Effector memory CD4-positive, alpha-beta T cell (primary cell): ENCODE results near the gene TNS3.

Source experiments
- DNase-seq, 3 donors: peaks; one replicate each; pipeline ENCODE4 v3.0.0-alpha.2; 2020
- H3K27ac ChIP-seq: 2 replicates; pipeline ENCODE4 v1.7.0; 2013; ENCODE audit warnings: mild to moderate bottlenecking, low read length, moderate library complexity; ENCODE audit not compliant: insufficient read depth, poor library complexity, severe bottlenecking
- H3K27me3 ChIP-seq: replicated peaks from 2 replicates; pipeline ENCODE4 v1.7.0; 2013; ENCODE audit warnings: mild to moderate bottlenecking, low read length; ENCODE audit not compliant: insufficient read depth, control insufficient read depth, poor library complexity, severe bottlenecking
- H3K36me3 ChIP-seq: 2 replicates; pipeline ENCODE4 v1.7.0; 2013; ENCODE audit warnings: mild to moderate bottlenecking, low read length, moderate library complexity; ENCODE audit not compliant: control insufficient read depth, insufficient read depth
- H3K4me1 ChIP-seq: 2 replicates; pipeline ENCODE4 v1.7.0; 2013; ENCODE audit warnings: low read length, mild to moderate bottlenecking; ENCODE audit not compliant: control insufficient read depth, insufficient read depth, poor library complexity, severe bottlenecking
- H3K4me3 ChIP-seq: 2 replicates; pipeline ENCODE4 v1.7.0; 2013; ENCODE audit warnings: low read length, low read depth, mild to moderate bottlenecking; ENCODE audit not compliant: insufficient read depth, poor library complexity, severe bottlenecking
- H3K9me3 ChIP-seq: 2 replicates; pipeline ENCODE4 v1.7.0; 2013; ENCODE audit warnings: mild to moderate bottlenecking, low read length, moderate library complexity; ENCODE audit not compliant: control insufficient read depth
- total RNA-seq, 3 donors: gene quantifications; one replicate each; lab custom pipeline; 2026; lab: John Stamatoyannopoulos, UW

The TNS3 gene
- total RNA-seq: 0 to 1.4 (median 0.26) reads per million in 3 donors

- Histone ChIP-seq H3K4me1 (no peaks in the 10 kb centered on the region), H3K27ac (no peak within 1 kb of the TSS), H3K4me3 (no peak within 1 kb of the TSS)
These were observed at the start of gene TNS3 for GRCh38 chr7:47581804-47582763. Gene TNS3 (minus strand): TSS chr7:47582111. CDS start chr7:47439636, 142,475 bp downstream.

GRCh38 chr7:47631711-47632110 lies 49.8 kb upstream of the TNS3 start:
- no peaks in the 10 kb centered on the region for H3K9me3 ChIP-seq
- no peaks in the 10 kb centered on the region for H3K36me3 ChIP-seq
- DNase-seq: no peak
- H3K27ac ChIP-seq: no peak overlapping the region
- no peak overlapping the region for H3K4me3 ChIP-seq
- no peaks in the 10 kb centered on the region for H3K27me3 ChIP-seq
- H3K4me1 ChIP-seq: no peaks in the 10 kb centered on the region

More at GRCh38 chr7:47581804-47582763, at the start of gene TNS3:
- Histone ChIP-seq H3K9me3 (no peaks in the 10 kb centered on the region), H3K36me3 (no peaks in the 10 kb centered on the region), H3K27me3 (no peaks in the 10 kb centered on the region)
- no peak for DNase-seq

GRCh38 chr7:47627580-47628283 lies 45.8 kb upstream of the TNS3 start:
- Histone ChIP-seq H3K27me3 (no peaks in the 10 kb centered on the region), H3K9me3 (no peaks in the 10 kb centered on the region), H3K4me1 (no peaks in the 10 kb centered on the region), H3K36me3 (no peaks in the 10 kb centered on the region), H3K4me3 (no peak overlapping the region), H3K27ac (no peak overlapping the region)
- no peak for DNase-seq

GRCh38 chr7:47625861-47626715 lies 44.2 kb upstream of the TNS3 start:
- Histone ChIP-seq H3K27me3 (no peaks in the 10 kb centered on the region), H3K9me3 (no peaks in the 10 kb centered on the region), H3K36me3 (no peaks in the 10 kb centered on the region), H3K27ac (no peak overlapping the region), H3K4me3 (no peak overlapping the region), H3K4me1 (no peaks in the 10 kb centered on the region)
- no peak for DNase-seq

- DNase-seq: no peak
- Histone ChIP-seq H3K27ac (no peak overlapping the region), H3K4me1 (no peaks in the 10 kb centered on the region), H3K27me3 (no peaks in the 10 kb centered on the region), H3K36me3 (no peaks in the 10 kb centered on the region), H3K4me3 (no peak overlapping the region), H3K9me3 (no peaks in the 10 kb centered on the region)
These were observed 42.8 kb upstream of the TNS3 start for GRCh38 chr7:47624689-47625088.

GRCh38 chr7:47622946-47623640 lies 41.2 kb upstream of the TNS3 start:
- DNase-seq: no peak
- H3K36me3 ChIP-seq: no peaks in the 10 kb centered on the region
- no peaks in the 10 kb centered on the region for H3K9me3 ChIP-seq
- H3K27me3 ChIP-seq: no peaks in the 10 kb centered on the region
- no peak overlapping the region for H3K4me3 ChIP-seq
- no peak overlapping the region for H3K27ac ChIP-seq
- H3K4me1 ChIP-seq: no peaks in the 10 kb centered on the region

GRCh38 chr7:47622586-47622945 lies 40.7 kb upstream of the TNS3 start:
- no peak for DNase-seq
- no peaks in the 10 kb centered on the region for H3K27me3 ChIP-seq
- no peaks in the 10 kb centered on the region for H3K9me3 ChIP-seq
- H3K4me3 ChIP-seq: no peak overlapping the region
- H3K36me3 ChIP-seq: no peaks in the 10 kb centered on the region
- H3K27ac ChIP-seq: no peak overlapping the region
- H3K4me1 ChIP-seq: no peaks in the 10 kb centered on the region

- no peaks in the 10 kb centered on the region for H3K4me1 ChIP-seq
- no peak for DNase-seq
- H3K27ac ChIP-seq: no peak overlapping the region
- no peak overlapping the region for H3K4me3 ChIP-seq
- H3K27me3 ChIP-seq: no peaks in the 10 kb centered on the region
- H3K36me3 ChIP-seq: no peaks in the 10 kb centered on the region
- no peaks in the 10 kb centered on the region for H3K9me3 ChIP-seq
These were observed 40.2 kb upstream of the TNS3 start for GRCh38 chr7:47621979-47622561.

- Histone ChIP-seq H3K27ac (no peak overlapping the region), H3K9me3 (no peaks in the 10 kb centered on the region), H3K4me1 (no peaks in the 10 kb centered on the region), H3K4me3 (no peak overlapping the region), H3K27me3 (no peaks in the 10 kb centered on the region), H3K36me3 (no peaks in the 10 kb centered on the region)
- no peak for DNase-seq
These were observed 39.4 kb upstream of the TNS3 start for GRCh38 chr7:47621347-47621746.
